Heart right ventricle (tissue), 16 donors: ENCODE data around the gene PTGES. TPM values are rescaled to one million over a fixed set of nuclear protein-coding genes. Genes with fewer than 3 reads are reported as not detected.
"Not testable (repeated sequence)": the region's sequence is repeated elsewhere in the genome, so short reads cannot be mapped to it uniquely, and the experiment has no call there.

Source experiments
- ATAC-seq, 8 donors: fragments of 200-7000 bp; cut with Tn5 transposase; one replicate each; pipeline ENCODE4 v1.9.1; 2020; ENCODE audit warnings: mild to moderate bottlenecking in 8 of 8, moderate library complexity in 8 of 8, moderate number of reproducible peaks in 1 of 8
- DNase-seq, 2 donors: peaks; one replicate each; pipeline ENCODE4 v3.0.0-alpha.2; 2020
- H3K27ac ChIP-seq, 10 donors: fragments of 200-600 bp; sonication (generic) in 2 of 10; one replicate each; pipeline versions ENCODE4 v1.5.0 to v1.8.0; 2020 to 2022; ENCODE audit warnings: mild to moderate bottlenecking in 3 of 10
- H3K27me3 ChIP-seq, 7 donors: fragments of 200-600 bp; one replicate each; pipeline ENCODE4 v1.8.0; 2021 to 2022; ENCODE audit warnings: mild to moderate bottlenecking in 2 of 7
- H3K36me3 ChIP-seq, 9 donors: fragments of 200-600 bp; sonication (generic) in 1 of 9; one replicate each; pipeline versions ENCODE4 v1.5.0 to v1.8.0; 2020 to 2022; ENCODE audit warnings: mild to moderate bottlenecking in 2 of 9
- H3K4me1 ChIP-seq, 9 donors: fragments of 200-600 bp; sonication (generic) in 1 of 9; one replicate each; pipeline versions ENCODE4 v1.5.0 to v1.8.0; 2020 to 2022; ENCODE audit warnings: mild to moderate bottlenecking in 4 of 9
- H3K4me3 ChIP-seq, 10 donors: fragments of 200-600 bp; sonication (generic) in 2 of 10; one replicate each; pipeline versions ENCODE4 v1.5.0 to v1.8.0; 2020 to 2022; ENCODE audit warnings: mild to moderate bottlenecking in 7 of 10, moderate library complexity in 2 of 10
- H3K9me3 ChIP-seq, 11 donors: fragments of 200-600 bp in 10 of 11; sonication (generic) in 2 of 11; one replicate each; pipeline versions ENCODE4 v1.5.0 to v1.8.0; 2013 to 2022; ENCODE audit warnings: mild to moderate bottlenecking in 2 of 11, control low read depth in 1 of 11, moderate library complexity in 1 of 11
- WGBS, 2 donors: extraction: QIAGEN DNeasy Blood & Tissue Kit; methylation state at CpG; one replicate each; pipeline ENCODE4 v1.1.7; 2013; ENCODE audit warnings: inconsistent platforms in 1 of 2; 5-methylcytosine and 5-hydroxymethylcytosine counted together
- intact Hi-C, 10 donors: fragments of 100-400 bp; cut with DNase I; formaldehyde crosslinking; loops; one replicate each; pipeline versions ENCODE4 v1.11.1 to v1.14.2; 2022
- polyA plus RNA-seq, 2 donors: library from polyadenylated mRNA; stranded (reverse); fragments of 200-250 nt; gene quantifications; one replicate each; pipeline ENCODE4 v1.2.3, GENCODE V29; 2013
- total RNA-seq, 10 donors: library from RNA; stranded (reverse); fragmentation: NEBNext Ultra II Directional in 3 of 10; extraction: Animal tissue kit (Norgen Biotek cat#: 25700) in 3 of 10; gene quantifications; one replicate each; pipeline versions ENCODE4 v1.2.1 to v1.2.4, GENCODE V29; 2021 to 2023
- TF ChIP-seq, protein P1 (sequence below), 9 donors: fragments of 200-600 bp; sonication (generic) in 2 of 9; IDR thresholded peaks; one replicate each; pipeline versions ENCODE4 v1.5.0 to v1.8.0; 2021 to 2022; ENCODE audit warnings: antibody characterized with exemption in 9 of 9, mild to moderate bottlenecking in 5 of 9, moderate library complexity in 1 of 9
- donor health status: Arrhythmogenic right ventricular cardiomyopathy.
- donor health status: ischemic (EF 13 %, LVEDD 7.1; RV severe dilation, severe dysfunction).
- donor health status: healthy with polysubstance abuse.
- donor health status: DM: no; HTN: yes; CAD: no.
- donor health status: DM: no; HTN: no; CAD: no.
- donor health status: ischemic (EF 25% LVEDD 6.9; RV normal size, moderate dysfunction).
- donor health status: ischemic (EF 25% LVEDD 5.7; RV mildly dilated, moderate dysfunction).
- donor health status: healthy.
- donor health status: DM: yes; HTN: yes; CAD: no.
- donor health status: Ischemic cardiomyopathy.
- donor health status: ischemic (EF 35%, LVEDD 5.7; RV mildly dilated, moderate dysfunction).
- donor health status: nonischemic (EF 11% LVEDD 7.7; RV severe dilation, severe dysfunction).
- donor health status: DM: yes; HTN: yes; CAD: no.
- donor health status: PGD.
- donor health status: ischemic (EF 29% LVEDD 5.4; RV normal size, mild dysfunction).
- donor health status: nonischemic (EF 23%, LVEDD 6.1; RV moderate dilation, normal function).

The PTGES gene
- total and polyA plus RNA-seq, 12 donors, result 0.15 to 5.7 (median 1.5) TPM

DNA sequence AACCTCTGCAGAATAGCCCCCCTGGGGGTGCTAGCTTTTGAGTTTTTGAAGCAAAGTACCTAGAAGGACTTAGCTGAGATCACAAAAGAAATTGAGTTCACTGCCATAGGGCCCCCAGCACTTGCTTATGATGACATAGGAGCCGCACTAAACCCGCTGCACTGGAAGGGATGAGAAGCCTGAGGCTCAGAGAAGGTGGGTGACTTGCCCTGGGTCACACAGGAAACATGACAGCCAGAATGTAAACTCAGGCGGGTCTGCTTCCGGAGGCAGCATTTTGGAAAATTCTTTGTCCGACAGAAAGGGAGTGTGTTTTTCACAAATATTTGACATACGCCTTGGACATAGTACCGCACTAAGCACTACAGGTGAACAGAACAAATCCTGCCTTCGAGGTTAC lies 41.7 kb upstream of the PTGES start:
- no peak for ATAC-seq

DNA sequence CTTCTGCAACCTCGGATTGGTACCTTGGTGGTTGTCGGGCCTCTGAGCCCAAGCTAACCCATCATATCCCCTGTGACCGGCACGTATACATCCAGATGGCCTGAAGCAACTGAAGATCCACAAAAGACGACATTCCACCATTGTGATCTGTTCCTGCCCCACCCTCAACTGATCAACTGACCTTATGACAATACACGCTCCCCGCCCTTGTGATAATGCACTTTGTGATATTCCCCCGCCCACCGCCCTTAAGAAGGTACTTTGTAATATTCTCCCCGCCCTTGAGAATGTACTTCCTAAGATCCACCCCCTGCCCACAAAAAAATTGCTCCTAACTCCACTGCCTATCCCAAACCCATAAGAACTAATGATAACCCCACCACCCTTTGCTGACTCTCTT lies 33.6 kb upstream of the PTGES start:
- H3K4me3 ChIP-seq, result no peak overlapping the region
- no peak overlapping the region for H3K27ac ChIP-seq
- peaks cover 0 to 20% (median 8%) of the 10 kb centered on the region in 7 donors for H3K27me3 ChIP-seq
- TF ChIP-seq, protein P1, sequence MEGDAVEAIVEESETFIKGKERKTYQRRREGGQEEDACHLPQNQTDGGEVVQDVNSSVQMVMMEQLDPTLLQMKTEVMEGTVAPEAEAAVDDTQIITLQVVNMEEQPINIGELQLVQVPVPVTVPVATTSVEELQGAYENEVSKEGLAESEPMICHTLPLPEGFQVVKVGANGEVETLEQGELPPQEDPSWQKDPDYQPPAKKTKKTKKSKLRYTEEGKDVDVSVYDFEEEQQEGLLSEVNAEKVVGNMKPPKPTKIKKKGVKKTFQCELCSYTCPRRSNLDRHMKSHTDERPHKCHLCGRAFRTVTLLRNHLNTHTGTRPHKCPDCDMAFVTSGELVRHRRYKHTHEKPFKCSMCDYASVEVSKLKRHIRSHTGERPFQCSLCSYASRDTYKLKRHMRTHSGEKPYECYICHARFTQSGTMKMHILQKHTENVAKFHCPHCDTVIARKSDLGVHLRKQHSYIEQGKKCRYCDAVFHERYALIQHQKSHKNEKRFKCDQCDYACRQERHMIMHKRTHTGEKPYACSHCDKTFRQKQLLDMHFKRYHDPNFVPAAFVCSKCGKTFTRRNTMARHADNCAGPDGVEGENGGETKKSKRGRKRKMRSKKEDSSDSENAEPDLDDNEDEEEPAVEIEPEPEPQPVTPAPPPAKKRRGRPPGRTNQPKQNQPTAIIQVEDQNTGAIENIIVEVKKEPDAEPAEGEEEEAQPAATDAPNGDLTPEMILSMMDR (IDR thresholded peaks at IDR 0.05), result no peak
- intact Hi-C loops, result loop anchor here in 3 of 10 donors (5.0 to 10.0 kb wide), 3 partner anchors 49 to 652 kb away; no protein-coding TSS in a partner anchor
- H3K9me3 ChIP-seq, result no peaks in the 10 kb centered on the region
- H3K36me3 ChIP-seq, result no peaks in the 10 kb centered on the region
- peaks cover 0 to 14% (median 0%) of the 10 kb centered on the region in 9 donors for H3K4me1 ChIP-seq
- WGBS, 2 donors, result 66 to 77% methylated on average over 10 of the region's 10 CpGs
- ATAC-seq (no peak), DNase-seq (no peak)

More for the DNA sequence above, 41.7 kb upstream of the PTGES start:
- no peak for DNase-seq
- Histone ChIP-seq H3K27ac (no peak overlapping the region), H3K27me3 (peaks cover 0 to 14% (median 0%) of the 10 kb centered on the region in 7 donors), H3K36me3 (no peaks in the 10 kb centered on the region), H3K4me3 (no peak overlapping the region), H3K9me3 (no peaks in the 10 kb centered on the region), H3K4me1 (peaks cover 0 to 8% (median 0%) of the 10 kb centered on the region in 9 donors)
- WGBS, 2 donors, result 80 to 83% methylated on average over 8 of the region's 8 CpGs
- intact Hi-C loops, result loop anchor here in 1 of 10 donors (5.0 kb wide), 1 partner anchor 662 kb away; no protein-coding TSS in a partner anchor
- TF ChIP-seq, protein P1 (IDR thresholded peaks at IDR 0.05), result no peak

DNA sequence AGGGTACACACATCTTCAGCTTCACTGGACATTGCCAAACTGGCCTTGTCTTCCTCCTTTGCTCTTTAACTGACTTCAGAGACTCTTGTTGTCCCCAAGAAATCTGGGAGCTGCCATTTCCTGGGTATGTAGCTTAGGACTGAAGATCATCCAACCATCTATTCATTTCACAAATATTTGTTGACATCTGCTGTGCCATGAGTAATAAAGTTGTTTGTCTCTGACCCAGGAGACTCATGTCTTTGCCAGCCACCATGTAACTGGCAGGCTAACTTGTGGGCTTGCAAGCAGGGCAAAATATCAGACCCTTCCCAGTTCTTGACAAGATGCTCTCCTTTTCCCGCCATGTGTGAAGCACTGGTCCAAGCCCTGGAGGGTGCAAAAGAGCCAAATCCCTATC lies 33.0 kb upstream of the PTGES start:
- Histone ChIP-seq H3K4me1 (peaks cover 0 to 14% (median 0%) of the 10 kb centered on the region in 9 donors), H3K4me3 (no peak overlapping the region), H3K9me3 (no peaks in the 10 kb centered on the region), H3K27me3 (peaks cover 0 to 20% (median 8%) of the 10 kb centered on the region in 7 donors), H3K36me3 (no peaks in the 10 kb centered on the region), H3K27ac (no peak overlapping the region)
- DNase-seq, result no peak
- 85 to 91% methylated on average over 1 of the region's 1 CpG for WGBS, 2 donors
- TF ChIP-seq, protein P1 (IDR thresholded peaks at IDR 0.05), result no peak
- ATAC-seq, result no peak
- intact Hi-C loops, result loop anchor here in 3 of 10 donors (5.0 to 10.0 kb wide), 3 partner anchors 49 to 651 kb away; no protein-coding TSS in a partner anchor

DNA sequence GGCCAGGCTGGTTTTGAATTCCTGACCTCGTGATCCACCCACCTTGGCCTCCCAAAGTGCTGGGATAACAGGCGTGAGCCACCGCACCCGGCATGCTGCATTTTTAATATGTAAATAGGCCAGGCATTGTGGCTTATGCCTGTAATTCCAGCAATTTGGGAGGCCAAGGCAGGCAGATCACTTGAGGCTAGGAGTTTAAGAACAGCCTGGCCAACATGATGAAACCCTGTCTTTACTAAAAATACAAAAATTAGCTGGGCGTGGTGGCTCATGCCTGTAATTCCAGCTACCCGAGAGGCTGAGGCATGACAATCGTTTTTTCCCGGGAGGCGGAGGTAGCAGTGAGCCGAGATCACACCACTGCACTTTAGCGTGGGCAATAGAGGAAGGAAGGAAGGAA lies 32.1 kb upstream of the PTGES start:
- not testable (repeated sequence) for H3K9me3 ChIP-seq, DNase-seq, H3K27ac ChIP-seq, H3K4me3 ChIP-seq, H3K4me1 ChIP-seq, ATAC-seq, H3K36me3 ChIP-seq
- peaks cover 0 to 20% (median 8%) of the 10 kb centered on the region in 7 donors for H3K27me3 ChIP-seq
- intact Hi-C loops, result loop anchor here (1.0 to 10.0 kb wide), 6 partner anchors 48 to 653 kb away; partner anchors contain the start of gene ASB6 (in 5 of the 10)
- 73 to 74% methylated on average over 11 of the region's 11 CpGs for WGBS, 2 donors
